ENCODE results near the gene NOS1.
"Not testable (repeated sequence)": the region's sequence is repeated elsewhere in the genome, so short reads cannot be mapped to it uniquely, and the experiment has no call there.

The NOS1 gene

GRCh38 chr12:117210266-117210918 is 151.0 kb downstream of the NOS1 start:
- no peak for TF ChIP-seq CTCF (IDR thresholded peaks at IDR 0.05; ENCODE audit: insufficient read depth, low read depth, low read length, missing control alignments)
- no peak for DNase-seq (ENCODE audit: low read depth)
- no peak overlapping the region for H3K4me3 ChIP-seq (ENCODE audit: low read length)

- DNase-seq (ENCODE audit: low read depth) = no peak
- no peak for TF ChIP-seq CTCF (IDR thresholded peaks at IDR 0.05; ENCODE audit: insufficient read depth, low read depth, low read length, missing control alignments)
- H3K4me3 ChIP-seq (ENCODE audit: low read length) = no peak overlapping the region
These were observed 151.8 kb downstream of the NOS1 start for GRCh38 chr12:117209626-117210025.

GRCh38 chr12:117208811-117209455 is 152.5 kb downstream of the NOS1 start:
- no peak for DNase-seq (ENCODE audit: low read depth)
- H3K4me3 ChIP-seq (ENCODE audit: low read length) = no peak overlapping the region
- TF ChIP-seq CTCF (IDR thresholded peaks at IDR 0.05; ENCODE audit: insufficient read depth, low read depth, low read length, missing control alignments) = no peak

- DNase-seq (ENCODE audit: low read depth) = no peak
- no peak for TF ChIP-seq CTCF (IDR thresholded peaks at IDR 0.05; ENCODE audit: insufficient read depth, low read depth, low read length, missing control alignments)
- H3K4me3 ChIP-seq (ENCODE audit: low read length) = no peak overlapping the region
These were observed 153.2 kb downstream of the NOS1 start for GRCh38 chr12:117208206-117208605.

- no peak overlapping the region for H3K4me3 ChIP-seq (ENCODE audit: low read length)
- DNase-seq (ENCODE audit: low read depth) = no peak
- no peak for TF ChIP-seq CTCF (IDR thresholded peaks at IDR 0.05; ENCODE audit: insufficient read depth, low read depth, low read length, missing control alignments)
These were observed 153.8 kb downstream of the NOS1 start for GRCh38 chr12:117207675-117208074.

GRCh38 chr12:117202556-117202955 is 158.9 kb downstream of the NOS1 start:
- no peak for TF ChIP-seq CTCF (IDR thresholded peaks at IDR 0.05; ENCODE audit: insufficient read depth, low read depth, low read length, missing control alignments)
- no peak overlapping the region for H3K4me3 ChIP-seq (ENCODE audit: low read length)
- DNase-seq (ENCODE audit: low read depth) = no peak

- no peak for DNase-seq (ENCODE audit: low read depth)
- no peak overlapping the region for H3K4me3 ChIP-seq (ENCODE audit: low read length)
- no peak for TF ChIP-seq CTCF (IDR thresholded peaks at IDR 0.05; ENCODE audit: insufficient read depth, low read depth, low read length, missing control alignments)
These were observed 159.4 kb downstream of the NOS1 start for GRCh38 chr12:117202033-117202432.

- not testable (repeated sequence) for DNase-seq (ENCODE audit: low read depth); H3K4me3 ChIP-seq (ENCODE audit: low read length)
These were observed 161.3 kb downstream of the NOS1 start for GRCh38 chr12:117199956-117200744.

GRCh38 chr12:117196334-117196733 is 165.1 kb downstream of the NOS1 start:
- not testable (repeated sequence) for DNase-seq (ENCODE audit: low read depth); H3K4me3 ChIP-seq (ENCODE audit: low read length)

Data from epithelial cell of esophagus (primary cell).